Right lobe of liver (tissue), 4 donors: ENCODE data around the gene SYVN1.

ENCODE experiments used
- CTCF ChIP-seq, 4 donors: fragments of 200-600 bp in 3 of 4; fragments of 450-650 bp in 1 of 4; IDR thresholded peaks; one replicate each; pipeline versions ENCODE4 v1.5.1 to v1.8.0; 2016 to 2022; ENCODE audit warnings: antibody characterized with exemption in 4 of 4, mild to moderate bottlenecking in 2 of 4
- POLR2A ChIP-seq: fragments of 450-650 bp; IDR thresholded peaks from one replicate; pipeline ENCODE4 v1.6.1; 2017; ENCODE audit warnings: antibody characterized with exemption, mild to moderate bottlenecking
- donor health status: DM: no; HTN: no; CAD: no.
- donor health status: DM: no; HTN: no; CAD: no.
- donor health status: DM: no; HTN: yes; CAD: no.

GRCh38 chr11:65109231-65110198 lies 24.8 kb downstream of the SYVN1 start:
- no peak for TF ChIP-seq CTCF (IDR thresholded peaks at IDR 0.05)
- no peak for TF ChIP-seq POLR2A
